ENCODE measurements around the gene ZNF668.

DNA sequence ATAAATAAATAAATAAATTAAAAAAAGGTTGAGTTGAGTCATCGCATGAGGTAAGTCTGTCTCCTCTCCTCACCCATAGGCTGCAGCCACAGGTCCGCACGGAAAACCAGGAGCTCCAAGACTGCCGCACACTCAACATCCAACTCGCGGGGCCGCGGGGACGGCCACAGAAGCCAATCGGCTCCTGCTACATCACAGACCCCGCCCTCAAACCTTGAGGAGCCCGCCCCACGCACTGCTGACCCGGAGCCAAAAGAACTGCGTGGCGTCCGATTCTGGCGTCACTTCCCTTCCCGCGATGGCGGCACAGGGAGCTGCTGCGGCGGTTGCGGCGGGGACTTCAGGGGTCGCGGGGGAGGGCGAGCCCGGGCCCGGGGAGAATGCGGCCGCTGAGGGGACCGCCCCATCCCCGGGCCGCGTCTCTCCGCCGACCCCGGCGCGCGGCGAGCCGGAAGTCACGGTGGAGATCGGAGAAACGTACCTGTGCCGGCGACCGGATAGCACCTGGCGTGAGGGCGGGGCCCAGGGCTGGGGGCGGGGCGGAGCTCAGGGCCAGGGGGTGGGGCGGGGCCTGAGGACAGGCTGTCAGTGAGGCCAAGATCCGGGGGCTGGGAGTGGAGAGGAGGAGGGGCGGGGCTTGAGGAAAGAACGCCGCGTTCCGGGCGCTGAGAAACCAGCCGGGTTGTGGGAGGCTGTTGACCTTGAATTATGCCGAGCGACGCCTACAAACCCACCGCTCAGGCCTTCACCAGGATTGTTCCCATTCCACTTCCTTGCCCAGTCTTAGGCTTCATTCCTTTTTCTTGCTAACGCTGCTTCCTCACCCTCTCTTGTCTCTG lies 43.6 kb upstream of the ZNF668 start, which contains the start of gene KAT8:
- TF ChIP-seq CTCF (IDR thresholded peaks at IDR 0.05) (peak in 1 of 3 donors; percentile 16), POLR2A (IDR thresholded peaks at IDR 0.05) (peak; percentile 99), EP300 (IDR thresholded peaks at IDR 0.05) (peak; percentile 32)

All from ovary (tissue), 3 donors.